ENCODE measurements around the gene TMPRSS3. TPM values are rescaled to one million over a fixed set of nuclear protein-coding genes. Genes with fewer than 3 reads are reported as not detected.

Gene TMPRSS3
- total and polyA plus RNA-seq, 10 donors, result 0.22 to 6.0 (median 0.70) TPM; not detected in 1

DNA sequence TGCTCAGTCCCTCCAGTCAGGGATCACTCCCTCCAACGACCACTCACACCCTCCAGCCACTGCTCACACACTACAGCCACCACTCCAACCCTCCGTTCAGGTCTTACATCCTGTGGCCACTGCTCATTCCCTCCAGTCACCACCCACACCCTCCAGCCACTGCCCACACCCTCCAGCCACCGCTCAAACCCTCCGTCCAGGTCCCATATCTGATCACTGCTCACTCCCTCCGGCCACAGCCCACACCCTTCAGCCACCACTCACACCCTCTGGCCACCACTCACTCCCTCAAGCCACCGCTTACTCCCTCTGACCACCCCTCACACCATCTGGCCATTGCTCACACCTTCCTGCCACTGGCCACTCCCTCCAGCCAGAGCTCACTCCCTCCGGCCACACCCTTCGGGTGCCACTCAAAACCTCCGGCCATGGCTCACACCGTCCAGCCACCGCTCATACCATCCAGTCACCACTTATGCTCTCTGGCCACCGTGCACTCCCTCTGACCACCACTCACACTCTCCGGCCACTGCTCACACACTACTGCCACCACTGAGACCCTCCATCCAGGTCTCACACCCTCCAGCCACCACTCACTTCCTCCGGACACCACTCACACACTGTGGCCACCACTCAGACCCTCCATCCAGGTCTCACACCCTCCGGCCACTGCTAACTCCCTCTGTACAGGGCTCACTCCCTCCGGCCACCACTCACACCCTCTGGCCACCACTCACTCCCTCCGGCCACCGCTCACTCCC lies 24.8 kb downstream of the TMPRSS3 start:
- DNase-seq, result peak; percentile 67
- no peaks in the 10 kb centered on the region for H3K9me3 ChIP-seq
- peaks cover 0 to 41% (median 0%) of the 10 kb centered on the region in 7 donors for H3K27me3 ChIP-seq (replicated peaks in 1 of 7)
- H3K27ac ChIP-seq, result no peak overlapping the region
- WGBS, 5 donors, result 79 to 84% (median 80%) methylated on average over 18 of the region's 18 CpGs
- H3K4me1 ChIP-seq, result no peaks in the 10 kb centered on the region
- intact Hi-C loops (cut with DNase I; ENCODE audit: low total_unique reads), result no loop called here
- TF ChIP-seq, protein P1, sequence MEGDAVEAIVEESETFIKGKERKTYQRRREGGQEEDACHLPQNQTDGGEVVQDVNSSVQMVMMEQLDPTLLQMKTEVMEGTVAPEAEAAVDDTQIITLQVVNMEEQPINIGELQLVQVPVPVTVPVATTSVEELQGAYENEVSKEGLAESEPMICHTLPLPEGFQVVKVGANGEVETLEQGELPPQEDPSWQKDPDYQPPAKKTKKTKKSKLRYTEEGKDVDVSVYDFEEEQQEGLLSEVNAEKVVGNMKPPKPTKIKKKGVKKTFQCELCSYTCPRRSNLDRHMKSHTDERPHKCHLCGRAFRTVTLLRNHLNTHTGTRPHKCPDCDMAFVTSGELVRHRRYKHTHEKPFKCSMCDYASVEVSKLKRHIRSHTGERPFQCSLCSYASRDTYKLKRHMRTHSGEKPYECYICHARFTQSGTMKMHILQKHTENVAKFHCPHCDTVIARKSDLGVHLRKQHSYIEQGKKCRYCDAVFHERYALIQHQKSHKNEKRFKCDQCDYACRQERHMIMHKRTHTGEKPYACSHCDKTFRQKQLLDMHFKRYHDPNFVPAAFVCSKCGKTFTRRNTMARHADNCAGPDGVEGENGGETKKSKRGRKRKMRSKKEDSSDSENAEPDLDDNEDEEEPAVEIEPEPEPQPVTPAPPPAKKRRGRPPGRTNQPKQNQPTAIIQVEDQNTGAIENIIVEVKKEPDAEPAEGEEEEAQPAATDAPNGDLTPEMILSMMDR (IDR thresholded peaks at IDR 0.05 in 8 of 11, conservative IDR thresholded peaks at IDR 0.05 in 3 of 11), result no peak
- no peak for TF ChIP-seq POLR2A (IDR thresholded peaks at IDR 0.05)
- no peak for TF ChIP-seq POLR2AphosphoS5 (IDR thresholded peaks at IDR 0.05)
- no peak overlapping the region for H3K4me3 ChIP-seq
- H3K36me3 ChIP-seq, result no peaks in the 10 kb centered on the region

DNA sequence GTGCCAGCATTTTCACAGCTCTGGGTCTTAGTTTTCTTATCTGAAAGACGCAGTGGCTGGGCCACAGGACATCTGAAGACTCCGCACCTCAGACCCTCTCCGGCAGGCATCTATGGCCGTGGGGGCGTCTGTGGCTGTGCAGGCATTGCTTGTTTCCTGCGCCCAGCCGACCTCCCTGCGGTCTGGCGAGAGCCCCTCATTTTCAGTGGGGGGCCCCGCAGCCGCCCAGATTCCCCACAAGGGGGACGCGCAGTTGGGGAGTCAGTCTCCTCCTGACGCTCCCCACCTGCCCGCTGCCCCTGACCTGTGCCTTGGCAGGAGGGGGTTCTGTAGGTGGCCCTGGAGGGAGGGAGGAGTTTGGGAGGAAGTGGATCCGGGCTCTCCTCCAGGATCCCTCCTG lies 26.0 kb downstream of the TMPRSS3 start:
- Histone ChIP-seq H3K4me1 (no peaks in the 10 kb centered on the region), H3K9me3 (no peaks in the 10 kb centered on the region), H3K36me3 (no peaks in the 10 kb centered on the region), H3K27me3 (replicated peaks in 1 of 7) (peaks cover 0 to 37% (median 0%) of the 10 kb centered on the region in 7 donors), H3K27ac (no peak overlapping the region), H3K4me3 (no peak overlapping the region)
- TF ChIP-seq POLR2AphosphoS5 (IDR thresholded peaks at IDR 0.05) (no peak), POLR2A (IDR thresholded peaks at IDR 0.05) (no peak)
- TF ChIP-seq, protein P1 (IDR thresholded peaks at IDR 0.05 in 8 of 11, conservative IDR thresholded peaks at IDR 0.05 in 3 of 11), result no peak
- DNase-seq, result no peak
- intact Hi-C loops (cut with DNase I; ENCODE audit: low total_unique reads), result no loop called here
- 69 to 94% (median 79%) methylated on average over 2 to 16 of the region's 16 CpGs for WGBS, 5 donors

DNA sequence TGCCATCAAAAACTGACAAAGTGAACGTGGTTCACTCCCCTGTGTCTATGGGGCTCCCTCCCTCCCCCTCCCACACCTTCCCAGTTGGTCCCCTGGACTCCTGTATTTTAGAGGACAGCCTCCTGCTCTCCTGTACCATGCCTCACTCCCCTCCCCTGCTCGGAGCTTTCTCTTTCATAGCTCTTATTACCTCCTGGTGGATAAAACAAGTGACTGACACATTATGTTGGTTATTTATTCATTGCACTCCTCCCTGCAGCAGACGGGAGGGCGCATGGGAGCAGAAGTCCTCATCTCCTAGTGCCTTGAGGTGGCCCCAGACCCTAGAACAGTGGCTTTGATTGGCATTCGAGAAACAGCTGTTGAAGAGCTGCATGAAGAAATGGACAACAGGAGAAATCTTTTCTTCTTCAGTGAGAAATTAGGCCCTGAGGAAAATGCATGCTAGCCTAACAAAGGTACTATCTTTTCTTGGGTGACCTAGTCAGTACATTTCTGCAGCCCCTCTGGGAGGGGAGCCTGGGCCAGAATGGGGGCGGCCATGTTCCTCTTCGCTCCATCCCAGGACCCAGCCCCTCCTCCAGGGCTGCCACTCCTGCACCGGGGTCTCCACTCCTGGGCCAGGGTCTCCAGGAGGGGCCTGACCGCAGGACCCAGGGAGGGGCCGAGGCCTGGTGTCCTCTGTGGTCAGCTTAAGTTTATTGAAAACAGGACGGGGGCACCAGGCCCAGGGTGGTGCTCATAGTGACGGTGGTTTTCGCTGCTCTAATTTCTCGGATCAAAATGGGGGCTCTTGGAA lies 28.3 kb downstream of the TMPRSS3 start:
- intact Hi-C loops (cut with DNase I; ENCODE audit: low total_unique reads), result no loop called here
- WGBS, 5 donors, result 82 to 87% (median 83%) methylated on average over 14 of the region's 14 CpGs

More for the DNA sequence above, 28.3 kb downstream of the TMPRSS3 start:
- Histone ChIP-seq H3K4me1 (no peaks in the 10 kb centered on the region), H3K27ac (no peak overlapping the region), H3K36me3 (no peaks in the 10 kb centered on the region), H3K9me3 (no peaks in the 10 kb centered on the region), H3K4me3 (no peak overlapping the region), H3K27me3 (replicated peaks in 1 of 7) (peaks cover 0 to 50% (median 5%) of the 10 kb centered on the region in 7 donors)
- TF ChIP-seq, protein P1 (IDR thresholded peaks at IDR 0.05 in 8 of 11, conservative IDR thresholded peaks at IDR 0.05 in 3 of 11), result no peak
- no peak for TF ChIP-seq POLR2A (IDR thresholded peaks at IDR 0.05)
- no peak for TF ChIP-seq POLR2AphosphoS5 (IDR thresholded peaks at IDR 0.05)
- no peak for DNase-seq

Measured in spleen (tissue), 11 donors.